GM19239 (cell line): Measurements from ENCODE around the gene APOF.
A peak's percentile ranks its signal among the peaks of the same experiment; 100 is the strongest.
"Not testable (repeated sequence)": the region's sequence is repeated elsewhere in the genome, so short reads cannot be mapped to it uniquely, and the experiment has no call there.

Experiments used
- DNase-seq: peaks from one replicate; pipeline ENCODE4 v3.0.0; 2011; ENCODE audit warnings: low spot score; ENCODE audit not compliant: insufficient read length
- FAIRE-seq: peaks from 2 replicates; lab custom pipeline; 2011; peaks lifted over from hg19 to GRCh38; lab: Jason Lieb, UNC

The APOF gene

DNA sequence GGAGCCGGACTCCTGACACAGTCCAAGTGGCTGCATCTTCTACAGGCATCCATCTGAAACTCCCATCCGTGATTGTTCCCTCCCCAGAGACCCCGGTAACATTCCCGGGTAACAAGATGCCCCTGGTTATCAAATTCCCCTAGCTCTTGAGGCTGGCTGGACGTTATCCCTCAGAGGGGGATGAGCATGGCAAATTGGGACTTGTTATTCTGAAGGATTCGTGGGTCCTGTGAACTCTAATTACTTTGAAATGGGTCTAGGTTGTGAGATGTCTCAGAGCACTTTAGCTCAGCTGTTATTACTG is 28.2 kb downstream of the APOF start:
- FAIRE-seq (peak; percentile 49), DNase-seq (no peak)

DNA sequence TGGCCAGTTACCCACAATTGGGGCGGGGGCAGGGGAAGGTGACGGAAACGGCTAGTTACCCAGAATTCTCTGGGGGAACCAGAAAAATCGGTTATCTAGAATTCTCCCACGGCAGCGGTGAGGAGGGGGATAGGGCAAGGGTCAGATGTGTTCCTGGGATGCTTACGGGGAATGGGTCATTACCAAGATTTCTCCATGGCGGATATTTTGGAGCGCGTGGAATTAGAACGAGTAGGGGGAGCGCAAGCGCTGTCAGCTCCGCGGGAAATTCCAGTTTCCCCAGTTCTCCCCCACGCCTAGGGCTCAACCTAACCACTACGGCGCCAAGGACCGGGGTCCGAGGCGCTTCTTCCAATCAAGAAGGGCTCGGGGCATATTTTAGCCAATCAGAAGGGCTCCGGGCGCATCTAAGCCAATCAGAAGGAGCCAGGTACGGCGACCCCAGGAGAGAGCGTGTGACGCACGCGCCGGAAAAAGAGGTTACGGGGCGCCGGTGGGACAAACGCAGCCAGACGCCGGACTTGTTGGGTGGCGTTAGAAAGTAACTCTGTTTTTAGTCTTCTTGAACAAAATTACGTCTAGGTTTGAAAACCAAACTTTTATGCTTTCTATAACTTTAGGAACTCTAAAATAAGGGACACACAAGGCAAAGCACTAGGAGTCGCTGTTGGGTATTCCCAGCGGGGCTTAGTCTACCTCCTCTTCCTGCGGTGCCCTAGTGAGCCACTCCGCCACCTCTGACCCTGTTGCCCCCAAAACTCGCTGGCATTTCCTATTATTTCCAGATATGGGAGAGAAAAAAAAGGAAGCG is 28.8 kb downstream of the APOF start, which contains the start of gene PAN2:
Gene PAN2 (minus strand): TSS at position 322 of the 811 bp plus-strand sequence. CDS start 906 bp downstream, outside the sequence.
- FAIRE-seq (peak; percentile 87), DNase-seq (peak; percentile 94)

DNA sequence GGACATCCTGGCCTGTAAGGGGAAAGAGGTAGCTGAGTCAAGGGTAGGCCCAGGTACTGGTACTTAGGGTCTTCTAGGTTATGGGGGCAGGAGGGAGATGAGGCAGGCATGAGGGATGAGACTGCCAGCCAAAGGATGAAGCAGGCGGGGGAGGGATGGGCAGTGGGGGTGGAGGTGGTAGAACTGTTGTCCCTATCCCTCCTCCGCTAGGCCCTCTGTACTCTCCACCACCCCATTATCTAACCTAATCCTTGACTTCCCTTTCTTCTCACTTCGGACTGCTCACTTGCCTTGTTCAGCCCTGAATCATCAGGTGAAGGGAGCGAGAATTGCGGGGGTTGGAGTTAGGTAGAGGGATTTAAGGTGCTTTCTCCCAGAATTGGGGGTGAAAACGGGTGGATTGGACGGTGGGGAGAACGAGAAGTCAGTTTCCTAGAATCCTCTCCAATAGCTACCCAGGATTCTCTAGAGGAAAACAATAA is 29.4 kb downstream of the APOF start:
- FAIRE-seq = no peak

GRCh38 chr12:56332512-56333196 is 30.0 kb downstream of the APOF start:
- no peak for FAIRE-seq
- no peak for DNase-seq

More for the DNA sequence above, 29.4 kb downstream of the APOF start:
- no peak for DNase-seq

- FAIRE-seq = no peak
- DNase-seq = no peak
Observed at GRCh38 chr12:56330936-56331490, 31.6 kb downstream of the APOF start.

DNA sequence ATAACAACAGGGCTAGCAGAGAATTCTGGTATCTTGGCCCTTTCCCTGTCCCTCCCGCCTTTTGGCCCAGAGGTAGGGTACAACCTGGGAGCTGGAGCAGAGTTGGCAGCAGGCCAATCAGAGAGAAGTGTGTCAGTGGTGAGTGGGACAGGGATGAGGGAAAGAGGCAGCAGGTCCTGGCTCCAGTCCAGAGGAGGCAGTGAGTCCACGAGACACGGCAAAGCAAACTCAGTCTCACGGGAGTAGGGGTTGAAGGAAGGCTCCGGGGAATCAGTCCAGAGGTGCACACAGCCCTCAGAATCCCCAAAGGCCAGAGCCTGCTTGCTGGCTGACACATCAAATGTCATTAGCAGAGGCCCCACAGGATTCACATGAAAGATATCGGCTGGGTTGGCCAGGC is 36.1 kb downstream of the APOF start:
- FAIRE-seq = no peak
- DNase-seq = no peak

DNA sequence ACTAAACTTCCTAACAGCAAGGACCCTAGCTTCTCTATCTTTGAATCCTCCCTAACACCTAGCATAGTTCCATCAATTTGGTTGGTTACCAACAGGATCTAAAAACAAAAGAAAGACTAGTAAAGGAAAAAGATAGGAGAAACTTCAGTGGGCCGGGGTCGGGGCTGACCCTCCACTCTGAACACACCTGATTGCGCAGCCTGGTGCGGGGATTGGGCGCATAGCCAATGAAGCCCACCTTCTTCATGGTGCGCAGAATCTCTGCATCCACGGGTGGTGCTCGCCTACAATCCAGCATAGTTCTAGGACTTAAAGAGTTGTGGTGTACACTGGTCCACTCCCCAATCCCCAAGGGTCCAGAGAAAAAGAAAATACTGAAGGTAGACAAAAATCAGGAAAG is 36.5 kb downstream of the APOF start:
- no peak for DNase-seq
- FAIRE-seq = no peak

- no peak for FAIRE-seq
- DNase-seq = no peak
Observed at GRCh38 chr12:56324206-56324605, 38.5 kb downstream of the APOF start.

GRCh38 chr12:56321610-56322009 is 41.0 kb downstream of the APOF start:
- not testable (repeated sequence) for FAIRE-seq, DNase-seq

- DNase-seq (no peak), FAIRE-seq (no peak)
Observed at GRCh38 chr12:56321027-56321426, 41.6 kb downstream of the APOF start.

GRCh38 chr12:56317675-56318074 is 45.0 kb downstream of the APOF start:
- no peak for DNase-seq
- no peak for FAIRE-seq

- peak; percentile 97 for FAIRE-seq
- DNase-seq = peak; percentile 93
Observed at GRCh38 chr12:56315622-56316473, 46.8 kb downstream of the APOF start, which contains the start of gene CNPY2. CNPY2 (minus strand) TSS chr12:56315988; CDS start chr12:56315217, 771 bp downstream.

- no peak for DNase-seq
- FAIRE-seq = peak; percentile 11
Observed at GRCh38 chr12:56315249-56315621, 47.4 kb downstream of the APOF start.

GRCh38 chr12:56311003-56311402 is 51.7 kb downstream of the APOF start:
- FAIRE-seq (no peak), DNase-seq (no peak)
